GM23338 (cell line): ENCODE data around the gene TMEM163. TPM values are rescaled to one million over a fixed set of nuclear protein-coding genes. Genes with fewer than 3 reads are reported as not detected.

Source experiments
- ATAC-seq: fragments of 200-7000 bp; cut with Tn5 transposase; 3 replicates; pipeline ENCODE4 v1.9.1; 2020
- DNase-seq: peaks from one replicate; pipeline ENCODE4 v3.0.0-alpha.2; 2015; ENCODE audit warnings: low spot score
- H2AFZ ChIP-seq: fragments of 200-600 bp; sonication (generic); 2 replicates; pipeline ENCODE4 v1.8.0; 2016; ENCODE audit warnings: antibody characterized with exemption, mild to moderate bottlenecking, moderate library complexity
- H3F3A ChIP-seq: fragments of 200-600 bp; sonication (generic); replicated peaks from 2 replicates; pipeline ENCODE4 v1.8.0; 2017; ENCODE audit warnings: antibody characterized with exemption, mixed run types, low read depth
- H3K27ac ChIP-seq: fragments of 200-600 bp; sonication (generic); 2 replicates; pipeline ENCODE4 v1.6.1; 2016; ENCODE audit warnings: low read depth
- H3K27me3 ChIP-seq: fragments of 200-600 bp; sonication (generic); 2 replicates; pipeline ENCODE4 v1.8.0; 2016; ENCODE audit warnings: mild to moderate bottlenecking, mixed run types, moderate library complexity; ENCODE audit not compliant: insufficient read depth
- H3K36me3 ChIP-seq: fragments of 200-600 bp; sonication (generic); 2 replicates; pipeline ENCODE4 v1.8.0; 2016; ENCODE audit warnings: mild to moderate bottlenecking; ENCODE audit not compliant: insufficient read depth
- H3K4me1 ChIP-seq: fragments of 200-600 bp; sonication (generic); 2 replicates; pipeline ENCODE4 v1.8.0; 2016; ENCODE audit warnings: mild to moderate bottlenecking, moderate library complexity; ENCODE audit not compliant: insufficient read depth
- H3K4me2 ChIP-seq: fragments of 200-600 bp; sonication (generic); 2 replicates; pipeline ENCODE4 v1.7.1; 2017; ENCODE audit warnings: mixed run types
- H3K4me3 ChIP-seq: fragments of 200-600 bp; sonication (generic); 2 replicates; pipeline ENCODE4 v1.6.1; 2016; ENCODE audit warnings: mixed run types
- H3K79me2 ChIP-seq: fragments of 200-600 bp; sonication (generic); replicated peaks from 2 replicates; pipeline ENCODE4 v1.8.0; 2017; ENCODE audit warnings: mild to moderate bottlenecking; ENCODE audit not compliant: insufficient read depth
- H3K9me2 ChIP-seq: fragments of 200-600 bp; sonication (generic); 2 replicates; pipeline ENCODE4 v1.8.0; 2017; ENCODE audit not compliant: insufficient read depth
- H4K20me1 ChIP-seq: fragments of 200-600 bp; sonication (generic); replicated peaks from 2 replicates; pipeline ENCODE4 v1.8.0; 2017; ENCODE audit warnings: mild to moderate bottlenecking; ENCODE audit not compliant: insufficient read depth
- H3K27ac Mint-ChIP-seq: 2 replicates; pipeline ENCODE4 v1.8.0; 2020; ENCODE audit warnings: inconsistent platforms, mild to moderate bottlenecking, moderate library complexity, mixed read lengths
- H3K27me3 Mint-ChIP-seq: 3 replicates; pipeline ENCODE4 v1.8.0; 2022; ENCODE audit warnings: low read depth, mild to moderate bottlenecking, moderate library complexity, mixed read lengths, inconsistent platforms; ENCODE audit not compliant: insufficient read depth, poor library complexity
- H3K36me3 Mint-ChIP-seq: 3 replicates; pipeline ENCODE4 v1.8.0; 2021; ENCODE audit warnings: low read depth, mild to moderate bottlenecking, inconsistent platforms, moderate library complexity, mixed read lengths
- H3K4me1 Mint-ChIP-seq: 3 replicates; pipeline ENCODE4 v1.8.0; 2020; ENCODE audit warnings: mild to moderate bottlenecking, inconsistent platforms, mixed read lengths
- H3K4me3 Mint-ChIP-seq: 3 replicates; pipeline ENCODE4 v1.8.0; 2021; ENCODE audit warnings: moderate library complexity, mild to moderate bottlenecking, inconsistent platforms, mixed read lengths
- H3K9me3 Mint-ChIP-seq: 3 replicates; pipeline ENCODE4 v1.8.0; 2020; ENCODE audit warnings: moderate library complexity, mild to moderate bottlenecking, inconsistent platforms, mixed read lengths
- CREB1 ChIP-seq: fragments of 250-450 bp; sonication (Bioruptor Pico); IDR thresholded peaks from 2 replicates; pipeline ENCODE4 v1.5.0; 2020; ENCODE audit warnings: low read depth, mild to moderate bottlenecking, moderate library complexity
- ETS1 ChIP-seq: IDR thresholded peaks from 2 replicates; pipeline ENCODE4 v1.6.1; 2016; ENCODE audit warnings: antibody characterized with exemption
- EZH2 ChIP-seq: fragments of 200-600 bp; sonication (generic); IDR thresholded peaks from one replicate; pipeline ENCODE4 v1.8.0; 2017; ENCODE audit warnings: antibody characterized with exemption, mild to moderate bottlenecking, low read depth; ENCODE audit not compliant: unreplicated experiment
- EZH2phosphoT487 ChIP-seq: fragments of 200-600 bp; sonication (generic); IDR thresholded peaks from one replicate; pipeline ENCODE4 v1.8.1; 2018; ENCODE audit warnings: antibody characterized with exemption; ENCODE audit not compliant: unreplicated experiment
- JUNB ChIP-seq: IDR thresholded peaks from one replicate; pipeline ENCODE4 v1.6.1; 2016; ENCODE audit warnings: antibody characterized with exemption; ENCODE audit not compliant: unreplicated experiment
- NANOG ChIP-seq: IDR thresholded peaks from 2 replicates; pipeline ENCODE4 v1.6.1; 2016; ENCODE audit warnings: antibody characterized with exemption, borderline replicate concordance
- POLR2AphosphoS5 ChIP-seq: IDR thresholded peaks from 2 replicates; pipeline ENCODE4 v1.6.1; 2016; ENCODE audit warnings: antibody characterized with exemption, low read depth
- REST ChIP-seq: IDR thresholded peaks from one replicate; pipeline ENCODE4 v1.6.1; 2018; ENCODE audit warnings: antibody characterized with exemption; ENCODE audit not compliant: unreplicated experiment
- STAT1 ChIP-seq: IDR thresholded peaks from one replicate; pipeline ENCODE4 v1.6.1; 2016; ENCODE audit warnings: antibody characterized with exemption; ENCODE audit not compliant: unreplicated experiment
- ZNF114 ChIP-seq: fragments of 250-450 bp; sonication (Bioruptor Pico); IDR thresholded peaks from 2 replicates; pipeline ENCODE4 v1.5.0; 2020; ENCODE audit warnings: mild to moderate bottlenecking, moderate library complexity
- ZNF462 ChIP-seq: fragments of 250-450 bp; sonication (Bioruptor Pico); IDR thresholded peaks from 2 replicates; pipeline ENCODE4 v1.5.0; 2020; ENCODE audit warnings: mild to moderate bottlenecking, moderate library complexity
- polyA plus RNA-seq: library from polyadenylated mRNA; unstranded; fragments of >200 nt; fragmentation: Nextera tagmentation; extraction: Ambion mirVana; gene quantifications from 2 replicates; pipeline ENCODE4 v1.2.1, GENCODE V29; 2016
- total RNA-seq: library from RNA; depleted of rRNA; stranded (reverse); fragments of >200 nt; shearing (Covaris generic); gene quantifications from 2 replicates; pipeline ENCODE4 v1.2.3, GENCODE V29; 2014

Gene TMEM163
- total and polyA plus RNA-seq, 2 experiments from 2014 or later, result 1.1 to 1.8 TPM

- Histone ChIP-seq H3K4me2 (no peak overlapping the region), H4K20me1 (no peaks in the 10 kb centered on the region), H3K9me2 (no peaks in the 10 kb centered on the region), H3K4me1 (no peaks in the 10 kb centered on the region), H2AFZ (no peak overlapping the region), H3K27me3 (no peaks in the 10 kb centered on the region), H3F3A (no peaks in the 10 kb centered on the region), H3K4me3 (no peak overlapping the region), H3K36me3 (no peaks in the 10 kb centered on the region), H3K79me2 (no peaks in the 10 kb centered on the region), H3K27ac (no peak overlapping the region)
- H3K27ac Mint-ChIP-seq, result no peak overlapping the region
- no peak overlapping the region for H3K4me3 Mint-ChIP-seq
- 0 out of 3 replicates have a peak, but pooled peaks cover 2% of the 10 kb centered on the region for H3K4me1 Mint-ChIP-seq
- no peaks in the 10 kb centered on the region for H3K9me3 Mint-ChIP-seq
- DNase-seq (no peak), ATAC-seq (no peak)
- no peak for TF ChIP-seq ZNF114 (CRISPR knock-in tag)
- no peaks in the 10 kb centered on the region; the same call in 2 of the 3 replicates for H3K36me3 Mint-ChIP-seq
- H3K27me3 Mint-ChIP-seq, result peaks cover 2% of the 10 kb centered on the region
Observed at GRCh38 chr2:134558208-134558830, 160.5 kb downstream of the TMEM163 start.

GRCh38 chr2:134555411-134555810 is 163.4 kb downstream of the TMEM163 start:
- DNase-seq, result no peak
- TF ChIP-seq EZH2phosphoT487, result no peak
- no peak for TF ChIP-seq STAT1
- no peak for TF ChIP-seq REST
- no peak for TF ChIP-seq ETS1
- no peak for TF ChIP-seq EZH2
- no peak for TF ChIP-seq ZNF114 (CRISPR knock-in tag)
- TF ChIP-seq NANOG, result no peak
- no peak for TF ChIP-seq POLR2AphosphoS5
- TF ChIP-seq JUNB, result no peak
- TF ChIP-seq CREB1 (CRISPR knock-in tag), result no peak
- no peak for TF ChIP-seq ZNF462

More at GRCh38 chr2:134555411-134555810, 163.4 kb downstream of the TMEM163 start:
- H3K27me3 ChIP-seq, result no peaks in the 10 kb centered on the region
- no peaks in the 10 kb centered on the region; the same call in 1 of the 2 replicates for H3K9me2 ChIP-seq
- no peaks in the 10 kb centered on the region for H3F3A ChIP-seq
- no peaks in the 10 kb centered on the region for H3K36me3 ChIP-seq
- no peaks in the 10 kb centered on the region for H4K20me1 ChIP-seq
- no peak overlapping the region for H3K27ac Mint-ChIP-seq
- ATAC-seq, result no peak
- no peak overlapping the region for H3K4me3 Mint-ChIP-seq
- no peak overlapping the region for H3K27ac ChIP-seq
- 0 out of 3 replicates have a peak, but pooled peaks cover 2% of the 10 kb centered on the region for H3K4me1 Mint-ChIP-seq
- no peak overlapping the region for H3K4me3 ChIP-seq
- no peaks in the 10 kb centered on the region for H3K27me3 Mint-ChIP-seq
- no peaks in the 10 kb centered on the region for H3K4me1 ChIP-seq
- no peak overlapping the region for H2AFZ ChIP-seq
- no peaks in the 10 kb centered on the region for H3K79me2 ChIP-seq
- H3K36me3 Mint-ChIP-seq, result no peaks in the 10 kb centered on the region; the same call in 2 of the 3 replicates
- no peak overlapping the region for H3K4me2 ChIP-seq
- no peaks in the 10 kb centered on the region for H3K9me3 Mint-ChIP-seq
